K562 treated with DMSO at 1 percent for 4 hours (cell line): ENCODE measurements around the gene GOLGA6L7. TPM values are rescaled to one million over a fixed set of nuclear protein-coding genes. Genes with fewer than 3 reads are reported as not detected.

ENCODE experiments used
- total RNA-seq: library from RNA; unstranded; fragments of 300-600 nt; gene quantifications from 2 replicates; pipeline ENCODE4 v1.2.3, GENCODE V29; 2022; ENCODE audit not compliant: insufficient read depth

Gene GOLGA6L7, protein sequence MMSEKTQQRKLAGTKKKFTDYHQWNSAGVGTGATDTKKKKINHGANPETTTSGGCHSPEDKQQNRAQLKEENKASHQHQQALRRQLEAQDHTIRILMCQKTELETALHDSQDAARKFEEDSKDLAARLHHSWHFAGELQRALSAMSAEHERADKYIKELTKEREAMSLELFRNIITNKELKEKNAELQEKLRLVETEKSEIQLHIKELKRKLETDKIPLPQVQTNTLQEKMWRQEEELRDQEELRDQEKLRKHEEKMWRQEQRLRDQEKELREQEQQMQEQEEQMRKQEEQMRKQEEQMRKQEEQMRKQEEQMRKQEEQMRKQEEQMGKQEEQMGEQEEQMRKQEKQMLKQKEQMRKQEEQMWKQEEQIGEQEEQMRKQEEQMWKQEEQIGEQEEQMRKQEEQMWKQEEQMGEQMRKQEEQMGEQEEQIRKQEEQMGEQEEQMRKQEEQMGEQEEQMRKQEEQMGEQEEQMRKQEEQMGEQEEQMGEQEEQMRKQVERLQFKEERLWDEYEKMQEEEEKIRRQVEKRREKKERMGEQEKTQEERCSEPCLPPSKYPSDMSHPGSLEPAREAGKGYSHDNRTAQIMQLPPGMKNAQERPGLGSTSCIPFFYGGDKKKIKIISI
- total RNA-seq = not detected in 2 replicates

GRCh38 chr15:28848521-28848920 is at the start of gene GOLGA6L7:
Gene GOLGA6L7 (minus strand): TSS chr15:28848644. CDS start chr15:28848549, 95 bp downstream.

DNA sequence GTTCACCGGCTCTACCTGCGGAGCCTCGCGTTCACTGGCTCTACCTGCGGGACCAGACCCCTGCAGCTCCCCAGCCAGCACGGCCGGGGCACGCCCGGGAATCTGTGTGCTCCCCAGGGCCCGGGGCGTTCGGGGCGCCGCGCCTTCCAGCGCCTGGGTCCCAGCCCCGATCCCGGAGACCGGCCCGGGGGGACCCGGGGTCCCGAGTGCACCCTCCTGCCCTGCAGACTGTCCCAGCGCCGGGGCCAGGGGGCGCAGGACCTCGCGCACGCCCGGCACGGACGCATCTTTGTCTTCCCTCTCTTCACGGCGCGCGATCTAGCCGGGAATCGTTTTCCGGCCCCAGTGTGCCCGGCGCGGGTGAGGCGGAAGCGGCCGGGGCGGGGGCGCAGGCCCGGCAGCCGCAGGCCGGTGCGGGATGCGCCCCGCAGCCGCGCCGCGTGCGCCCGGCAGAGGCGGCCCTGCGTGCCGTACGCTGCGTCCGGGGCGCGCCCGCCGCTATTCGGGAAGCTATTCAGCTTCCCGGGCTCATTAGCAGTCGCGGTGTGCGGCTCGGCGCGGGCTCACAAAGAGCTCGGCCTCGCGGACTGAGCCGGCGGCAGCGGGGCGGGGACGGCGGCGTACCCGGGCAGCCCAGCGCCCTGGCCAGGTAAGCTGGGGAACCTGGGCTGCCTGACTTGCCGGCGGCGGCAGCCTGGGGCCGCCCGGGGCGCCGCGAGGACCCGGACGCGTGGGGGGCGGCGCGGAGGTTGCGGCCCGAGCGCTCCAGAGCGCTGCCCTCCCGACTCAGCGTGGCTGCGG is 37.4 kb upstream of the GOLGA6L7 start, which contains the start of gene APBA2:
Gene APBA2 (plus strand): TSS at position 345 of the 801 bp plus-strand sequence. CDS start 167,911 bp downstream, outside the sequence.

Other genes starting within 250 kb of the GOLGA6L7 start
- gene GOLGA8M, start 136.2 kb downstream of the GOLGA6L7 start, total RNA-seq = not detected in 2 replicates
- gene APBA2, start 37.3 kb upstream of the GOLGA6L7 start, total RNA-seq = 23.0 and 28.2 TPM in 2 replicates